Endothelial cell of umbilical vein (primary cell): ENCODE measurements around the gene PIRT.

ENCODE experiments used
- GATA2 ChIP-seq: IDR thresholded peaks from 2 replicates; pipeline ENCODE4 v1.7.0; 2011; ENCODE audit warnings: low read depth, mild to moderate bottlenecking, moderate library complexity, mixed read lengths, low read length; ENCODE audit not compliant: insufficient read length, insufficient read depth
- MAX ChIP-seq: IDR thresholded peaks from 2 replicates; pipeline ENCODE4 v1.6.1; 2011; ENCODE audit not compliant: insufficient read depth, insufficient read length
- MYC ChIP-seq: IDR thresholded peaks from one replicate; pipeline ENCODE4 v1.6.1; 2011; ENCODE audit warnings: mild to moderate bottlenecking, low read depth, low read length
- POLR2A ChIP-seq: IDR thresholded peaks from 2 replicates; pipeline ENCODE4 v1.6.1; 2012; ENCODE audit warnings: low read depth, mild to moderate bottlenecking, control low read depth, low read length
- POLR2AphosphoS5 ChIP-seq: IDR thresholded peaks from 2 replicates; pipeline ENCODE4 v1.6.1; 2012; ENCODE audit warnings: low read depth, mild to moderate bottlenecking, control low read depth, low read length, moderate library complexity; ENCODE audit not compliant: insufficient read depth
- TF ChIP-seq, protein P1 (sequence below), 2 donors: IDR thresholded peaks; 1 replicate in 1 of 2; 2 replicates in 1 of 2; pipeline ENCODE4 v1.5.1; 2011; ENCODE audit warnings: low read length in 2 of 2, mild to moderate bottlenecking in 2 of 2, moderate library complexity in 2 of 2, control low read depth in 1 of 2, inconsistent platforms in 1 of 2, low read depth in 1 of 2; ENCODE audit not compliant: insufficient read depth in 1 of 2; ENCODE audit errors: extremely low read depth in 1 of 2

- TF ChIP-seq, protein P1, sequence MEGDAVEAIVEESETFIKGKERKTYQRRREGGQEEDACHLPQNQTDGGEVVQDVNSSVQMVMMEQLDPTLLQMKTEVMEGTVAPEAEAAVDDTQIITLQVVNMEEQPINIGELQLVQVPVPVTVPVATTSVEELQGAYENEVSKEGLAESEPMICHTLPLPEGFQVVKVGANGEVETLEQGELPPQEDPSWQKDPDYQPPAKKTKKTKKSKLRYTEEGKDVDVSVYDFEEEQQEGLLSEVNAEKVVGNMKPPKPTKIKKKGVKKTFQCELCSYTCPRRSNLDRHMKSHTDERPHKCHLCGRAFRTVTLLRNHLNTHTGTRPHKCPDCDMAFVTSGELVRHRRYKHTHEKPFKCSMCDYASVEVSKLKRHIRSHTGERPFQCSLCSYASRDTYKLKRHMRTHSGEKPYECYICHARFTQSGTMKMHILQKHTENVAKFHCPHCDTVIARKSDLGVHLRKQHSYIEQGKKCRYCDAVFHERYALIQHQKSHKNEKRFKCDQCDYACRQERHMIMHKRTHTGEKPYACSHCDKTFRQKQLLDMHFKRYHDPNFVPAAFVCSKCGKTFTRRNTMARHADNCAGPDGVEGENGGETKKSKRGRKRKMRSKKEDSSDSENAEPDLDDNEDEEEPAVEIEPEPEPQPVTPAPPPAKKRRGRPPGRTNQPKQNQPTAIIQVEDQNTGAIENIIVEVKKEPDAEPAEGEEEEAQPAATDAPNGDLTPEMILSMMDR (IDR thresholded peaks at IDR 0.05; ENCODE audit: extremely low read depth in 1 of 2, insufficient read depth in 1 of 2, low read depth in 1 of 2, low read length in 2 of 2): no peak
- TF ChIP-seq MAX (no peak), POLR2AphosphoS5 (no peak), MYC (no peak), POLR2A (no peak), GATA2 (no peak)
Observed at GRCh38 chr17:10793816-10794215, 44.1 kb downstream of the PIRT start.
